ENCODE data around the gene AMDHD1. TPM values are rescaled to one million over a fixed set of nuclear protein-coding genes. Genes with fewer than 3 reads are reported as not detected.
A peak's percentile ranks its signal among the peaks of the same experiment; 100 is the strongest.

The AMDHD1 gene
- total and polyA plus RNA-seq, 8 donors = 0.74 to 2.4 (median 1.2) TPM

- Histone ChIP-seq H3K4me1 (peaks cover 0 to 14% of the 10 kb centered on the region in 2 donors), H3K36me3 (no peaks in the 10 kb centered on the region), H3K27me3 (no peaks in the 10 kb centered on the region), H3K4me3 (peak within 1 kb of the TSS; percentile 51 to 84), H3K27ac (peak within 1 kb of the TSS; percentile 81 to 82), H3K9me3 (no peaks in the 10 kb centered on the region)
- ATAC-seq = peak; percentile 98
- intact Hi-C loops (cut with DNase I) = no loop called here
- no peak for TF ChIP-seq CTCF (IDR thresholded peaks at IDR 0.05)
- peak; percentile 51 to 92 (median 80) for DNase-seq
These were observed 404 bp upstream of the AMDHD1 start, which contains the start of gene CCDC38 for GRCh38 chr12:95942524-95943329. Gene CCDC38, minus strand, starts transcription at chr12:95942614. Its CDS starts 6,105 bp downstream, at chr12:95936509.

GRCh38 chr12:95944108-95944704 lies 1.1 kb downstream of the AMDHD1 start:
- intact Hi-C loops (cut with DNase I) = no loop called here
- H3K4me1 ChIP-seq = peaks cover 0 to 14% of the 10 kb centered on the region in 2 donors
- H3K4me3 ChIP-seq = peak overlapping the region in 1 of 2 donors; percentile 84
- no peaks in the 10 kb centered on the region for H3K27me3 ChIP-seq
- no peak overlapping the region for H3K27ac ChIP-seq
- DNase-seq (no peak), ATAC-seq (no peak)
- H3K36me3 ChIP-seq = no peaks in the 10 kb centered on the region
- TF ChIP-seq CTCF (IDR thresholded peaks at IDR 0.05) = no peak
- H3K9me3 ChIP-seq = no peaks in the 10 kb centered on the region

- Histone ChIP-seq H3K27me3 (no peaks in the 10 kb centered on the region), H3K36me3 (no peaks in the 10 kb centered on the region), H3K9me3 (no peaks in the 10 kb centered on the region), H3K4me1 (no peaks in the 10 kb centered on the region), H3K27ac (no peak overlapping the region), H3K4me3 (no peak overlapping the region)
- DNase-seq (no peak), ATAC-seq (no peak)
- intact Hi-C loops (cut with DNase I) = no loop called here
- no peak for TF ChIP-seq CTCF (IDR thresholded peaks at IDR 0.05)
These were observed 6.5 kb downstream of the AMDHD1 start for GRCh38 chr12:95949477-95950206.

- no peaks in the 10 kb centered on the region for H3K36me3 ChIP-seq
- ATAC-seq (peak; percentile 38), DNase-seq (no peak)
- no peaks in the 10 kb centered on the region for H3K9me3 ChIP-seq
- no peaks in the 10 kb centered on the region for H3K4me1 ChIP-seq
- TF ChIP-seq CTCF (IDR thresholded peaks at IDR 0.05) = no peak
- H3K27ac ChIP-seq = no peak overlapping the region
- no peaks in the 10 kb centered on the region for H3K27me3 ChIP-seq
- intact Hi-C loops (cut with DNase I) = no loop called here
- no peak overlapping the region for H3K4me3 ChIP-seq
These were observed 8.4 kb downstream of the AMDHD1 start for GRCh38 chr12:95951515-95951914.

- TF ChIP-seq CTCF (IDR thresholded peaks at IDR 0.05) = no peak
- Histone ChIP-seq H3K27me3 (no peaks in the 10 kb centered on the region), H3K4me1 (no peaks in the 10 kb centered on the region), H3K9me3 (no peaks in the 10 kb centered on the region), H3K36me3 (no peaks in the 10 kb centered on the region), H3K27ac (no peak overlapping the region), H3K4me3 (no peak overlapping the region)
- DNase-seq (no peak), ATAC-seq (no peak)
- intact Hi-C loops (cut with DNase I) = no loop called here
These were observed 9.9 kb downstream of the AMDHD1 start for GRCh38 chr12:95953000-95953399.

All from left lung (tissue), 10 donors.